Measurements from ENCODE around the gene SNRPA.

The SNRPA gene

DNA sequence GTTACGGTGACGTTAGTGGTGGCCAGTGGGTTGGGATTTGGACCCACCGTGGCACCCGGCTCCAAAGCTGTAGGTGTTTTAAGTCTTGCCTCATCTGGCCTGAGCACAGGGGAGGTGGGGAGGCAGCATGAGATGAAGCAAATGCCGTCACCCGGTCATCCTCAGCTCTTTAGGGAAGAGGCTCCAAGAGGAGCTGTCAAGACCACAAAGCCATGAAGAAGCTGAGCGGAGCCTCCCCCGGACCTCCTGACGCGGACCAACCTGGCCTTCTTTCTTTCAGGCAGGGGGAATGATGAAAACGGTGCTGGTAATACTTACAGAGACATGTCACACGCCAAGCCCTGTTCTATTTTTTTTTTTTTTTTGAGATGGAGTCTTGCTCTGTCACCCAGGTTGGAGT lies 8.1 kb upstream of the SNRPA start:
- H3K9ac ChIP-seq (ENCODE audit: low read length) = no peak overlapping the region
- no peak overlapping the region for H3K27ac ChIP-seq (ENCODE audit: low read depth, low read length, poor library complexity, severe bottlenecking)
- H2AFZ ChIP-seq (ENCODE audit: low read length) = no peak overlapping the region
- TF ChIP-seq EZH2 (IDR thresholded peaks at IDR 0.05; ENCODE audit: borderline replicate concordance, low read length) = no peak
- TF ChIP-seq, protein P1, sequence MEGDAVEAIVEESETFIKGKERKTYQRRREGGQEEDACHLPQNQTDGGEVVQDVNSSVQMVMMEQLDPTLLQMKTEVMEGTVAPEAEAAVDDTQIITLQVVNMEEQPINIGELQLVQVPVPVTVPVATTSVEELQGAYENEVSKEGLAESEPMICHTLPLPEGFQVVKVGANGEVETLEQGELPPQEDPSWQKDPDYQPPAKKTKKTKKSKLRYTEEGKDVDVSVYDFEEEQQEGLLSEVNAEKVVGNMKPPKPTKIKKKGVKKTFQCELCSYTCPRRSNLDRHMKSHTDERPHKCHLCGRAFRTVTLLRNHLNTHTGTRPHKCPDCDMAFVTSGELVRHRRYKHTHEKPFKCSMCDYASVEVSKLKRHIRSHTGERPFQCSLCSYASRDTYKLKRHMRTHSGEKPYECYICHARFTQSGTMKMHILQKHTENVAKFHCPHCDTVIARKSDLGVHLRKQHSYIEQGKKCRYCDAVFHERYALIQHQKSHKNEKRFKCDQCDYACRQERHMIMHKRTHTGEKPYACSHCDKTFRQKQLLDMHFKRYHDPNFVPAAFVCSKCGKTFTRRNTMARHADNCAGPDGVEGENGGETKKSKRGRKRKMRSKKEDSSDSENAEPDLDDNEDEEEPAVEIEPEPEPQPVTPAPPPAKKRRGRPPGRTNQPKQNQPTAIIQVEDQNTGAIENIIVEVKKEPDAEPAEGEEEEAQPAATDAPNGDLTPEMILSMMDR (IDR thresholded peaks at IDR 0.05; ENCODE audit: low read length) = no peak
- no peaks in the 10 kb centered on the region for H3K79me2 ChIP-seq (ENCODE audit: insufficient read depth, low read length)
- no peaks in the 10 kb centered on the region for H3K27me3 ChIP-seq (ENCODE audit: insufficient read depth, low read length)
- no peaks in the 10 kb centered on the region for H4K20me1 ChIP-seq (ENCODE audit: insufficient read depth, low read length)
- H3K4me1 ChIP-seq (ENCODE audit: insufficient read depth, low read length, severe bottlenecking) = peaks cover 3% of the 10 kb centered on the region
- H3K4me3 ChIP-seq (ENCODE audit: low read depth, low read length, poor library complexity, severe bottlenecking) = no peak overlapping the region
- no peaks in the 10 kb centered on the region for H3K9me3 ChIP-seq (ENCODE audit: low read length)
- no peaks in the 10 kb centered on the region for H3F3A ChIP-seq (ENCODE audit: insufficient read depth, low read length)
- H3K9me2 ChIP-seq (ENCODE audit: low read depth, low read length) = no peaks in the 10 kb centered on the region
- no peaks in the 10 kb centered on the region for H3K36me3 ChIP-seq (ENCODE audit: insufficient read depth, low read length)
- H3K4me2 ChIP-seq (ENCODE audit: low read length) = no peak overlapping the region

DNA sequence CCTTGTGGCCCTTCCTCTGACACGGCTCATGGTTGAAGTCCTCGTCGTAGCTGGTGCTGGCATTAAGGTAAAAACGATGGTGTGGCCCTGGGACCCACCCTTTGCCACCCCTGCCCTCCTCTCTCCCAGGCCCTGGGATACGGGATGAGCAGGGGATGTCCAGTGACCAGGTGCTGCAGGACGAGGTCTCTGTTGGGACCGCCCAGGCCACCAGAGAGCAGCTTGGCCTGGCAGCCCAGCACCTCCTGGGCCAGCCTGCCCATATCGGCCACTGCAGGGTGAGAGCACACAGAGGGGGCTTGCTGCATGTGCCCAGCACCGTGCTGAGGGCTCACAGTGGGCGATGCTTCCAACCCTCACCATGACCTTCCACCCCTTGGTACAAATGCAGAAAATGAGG lies 7.1 kb upstream of the SNRPA start:
- TF ChIP-seq EZH2 (IDR thresholded peaks at IDR 0.05; ENCODE audit: borderline replicate concordance, low read length) = no peak
- TF ChIP-seq, protein P1 (IDR thresholded peaks at IDR 0.05; ENCODE audit: low read length) = no peak
- Histone ChIP-seq H2AFZ (ENCODE audit: low read length) (no peak overlapping the region), H3K27ac (ENCODE audit: low read depth, low read length, poor library complexity, severe bottlenecking) (no peak overlapping the region), H3K9ac (ENCODE audit: low read length) (no peak overlapping the region), H3K4me1 (ENCODE audit: insufficient read depth, low read length, severe bottlenecking) (peaks cover 14% of the 10 kb centered on the region), H3K27me3 (ENCODE audit: insufficient read depth, low read length) (no peaks in the 10 kb centered on the region), H3K9me2 (ENCODE audit: low read depth, low read length) (no peaks in the 10 kb centered on the region), H3K4me3 (ENCODE audit: low read depth, low read length, poor library complexity, severe bottlenecking) (no peak overlapping the region), H3K79me2 (ENCODE audit: insufficient read depth, low read length) (no peaks in the 10 kb centered on the region), H3K9me3 (ENCODE audit: low read length) (no peaks in the 10 kb centered on the region), H4K20me1 (ENCODE audit: insufficient read depth, low read length) (no peaks in the 10 kb centered on the region), H3K4me2 (ENCODE audit: low read length) (no peak overlapping the region), H3K36me3 (ENCODE audit: insufficient read depth, low read length) (no peaks in the 10 kb centered on the region), H3F3A (ENCODE audit: insufficient read depth, low read length) (no peaks in the 10 kb centered on the region)

DNA sequence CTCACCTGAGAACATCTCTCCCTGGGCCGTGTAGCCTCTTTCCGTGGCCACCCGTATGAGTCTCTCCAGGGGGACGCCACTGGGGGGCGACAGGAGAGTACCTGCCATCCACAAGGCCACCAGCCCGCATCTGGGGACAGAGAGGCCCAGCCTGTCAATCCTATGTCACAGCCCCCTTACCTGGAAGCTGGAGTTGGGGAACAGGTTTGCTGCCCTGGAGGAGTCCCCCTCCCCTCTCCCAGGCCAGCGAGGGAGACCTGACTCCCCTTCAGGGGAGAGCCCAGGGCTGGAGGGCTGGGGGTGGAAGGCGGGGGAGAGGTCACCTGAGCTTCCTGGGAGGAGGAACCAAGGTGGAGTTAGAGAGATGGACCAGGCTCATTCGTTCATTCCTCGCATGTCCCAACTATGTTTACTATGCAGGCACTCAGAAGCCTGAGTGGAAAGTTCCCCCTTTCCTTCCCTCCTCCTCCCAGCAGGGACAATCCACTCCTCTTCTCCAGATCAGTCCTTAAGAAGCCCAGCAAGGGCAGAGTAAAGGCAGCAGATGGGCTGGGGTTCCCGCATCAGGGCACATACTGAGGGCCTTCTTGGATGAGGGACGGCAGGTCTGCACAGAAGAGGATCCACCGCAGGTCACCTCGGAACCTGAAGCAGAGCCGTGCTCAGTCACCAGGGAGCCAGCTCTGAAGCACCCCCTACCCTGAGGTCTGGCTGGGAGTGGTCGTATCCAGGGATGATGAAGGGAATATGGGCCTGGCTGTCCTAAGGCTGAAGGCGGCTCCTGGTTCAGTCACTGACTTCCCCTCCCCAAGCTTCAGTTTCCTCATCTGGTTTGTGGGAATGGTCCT lies 6.2 kb upstream of the SNRPA start:
- Histone ChIP-seq H3K9me3 (ENCODE audit: low read length) (no peaks in the 10 kb centered on the region), H3K4me3 (ENCODE audit: low read depth, low read length, poor library complexity, severe bottlenecking) (no peak overlapping the region), H3K9me2 (ENCODE audit: low read depth, low read length) (no peaks in the 10 kb centered on the region), H3K9ac (ENCODE audit: low read length) (no peak overlapping the region), H3K4me2 (ENCODE audit: low read length) (no peak overlapping the region), H3K79me2 (ENCODE audit: insufficient read depth, low read length) (no peaks in the 10 kb centered on the region), H3K27ac (ENCODE audit: low read depth, low read length, poor library complexity, severe bottlenecking) (no peak overlapping the region), H3K27me3 (ENCODE audit: insufficient read depth, low read length) (no peaks in the 10 kb centered on the region), H3K4me1 (ENCODE audit: insufficient read depth, low read length, severe bottlenecking) (peaks cover 22% of the 10 kb centered on the region), H3F3A (ENCODE audit: insufficient read depth, low read length) (no peaks in the 10 kb centered on the region), H2AFZ (ENCODE audit: low read length) (no peak overlapping the region), H3K36me3 (ENCODE audit: insufficient read depth, low read length) (no peaks in the 10 kb centered on the region), H4K20me1 (ENCODE audit: insufficient read depth, low read length) (no peaks in the 10 kb centered on the region)
- no peak for TF ChIP-seq EZH2 (IDR thresholded peaks at IDR 0.05; ENCODE audit: borderline replicate concordance, low read length)
- TF ChIP-seq, protein P1 (IDR thresholded peaks at IDR 0.05; ENCODE audit: low read length) = peak; percentile 59

Measured in OCI-LY1 (cell line).